IMR-90 (cell line): ENCODE results near the gene HAX1. TPM values are rescaled to one million over a fixed set of nuclear protein-coding genes. Genes with fewer than 3 reads are reported as not detected.

ENCODE experiments used
- ATAC-seq: fragments of 200-7000 bp; cut with Tn5 transposase; 2 replicates; pipeline ENCODE4 v1.9.1; 2020; ENCODE audit warnings: low read depth, mild to moderate bottlenecking, moderate library complexity
- BruUV-seq: library from RNA; stranded (reverse); fragments of 400-500 nt; replicated peaks from 2 replicates; lab custom pipeline; 2021; lab: Mats Ljungman, UMichigan
- CTCF ChIA-PET: fragments of 300-600 bp; formaldehyde crosslinking; extraction: SDS; loops from one replicate; lab custom pipeline; 2021; ENCODE audit warnings: antibody characterized with exemption; lab: Yijun Ruan, JAX
- POLR2A ChIA-PET: fragments of 300-600 bp; sonication (Branson Sonifier 250); formaldehyde crosslinking; loops from one replicate; lab custom pipeline; 2022; ENCODE audit warnings: antibody characterized with exemption; ENCODE audit not compliant: unreplicated experiment; lab: Charles Lee
- DNase-seq: peaks from one replicate; pipeline ENCODE4 v3.0.0; 2013
- H2AFZ ChIP-seq: replicated peaks from 2 replicates; pipeline ENCODE3; 2013; ENCODE audit warnings: low read length, mild to moderate bottlenecking; ENCODE audit not compliant: poor library complexity
- H2AK5ac ChIP-seq: 2 replicates; pipeline ENCODE4 v1.6.1; 2013; ENCODE audit warnings: low read depth, low read length, inconsistent platforms
- H2AK9ac ChIP-seq: replicated peaks from 2 replicates; pipeline ENCODE3; 2013; ENCODE audit warnings: mild to moderate bottlenecking, low read depth, low read length, moderate library complexity; ENCODE audit not compliant: poor library complexity
- H2BK120ac ChIP-seq: 2 replicates; pipeline ENCODE4 v1.6.1; 2013; ENCODE audit warnings: low read depth, low read length, inconsistent platforms
- H2BK15ac ChIP-seq: 3 replicates; pipeline ENCODE4 v1.6.1; 2013; ENCODE audit warnings: low read depth, low read length, inconsistent platforms
- H2BK20ac ChIP-seq: 2 replicates; pipeline ENCODE4 v1.6.1; 2013; ENCODE audit warnings: low read depth, mild to moderate bottlenecking, inconsistent platforms, low read length, moderate library complexity
- H2BK5ac ChIP-seq: 2 replicates; pipeline ENCODE4 v1.6.1; 2013; ENCODE audit warnings: mild to moderate bottlenecking, low read depth, low read length, inconsistent platforms; ENCODE audit not compliant: poor library complexity, severe bottlenecking
- H3K14ac ChIP-seq: replicated peaks from 2 replicates; pipeline ENCODE4 v1.6.1; 2013; ENCODE audit warnings: low read depth, low read length, inconsistent platforms
- H3K18ac ChIP-seq: 2 replicates; pipeline ENCODE4 v1.6.1; 2013; ENCODE audit warnings: low read depth, low read length, control low read depth
- H3K23ac ChIP-seq: 2 replicates; pipeline ENCODE4 v1.6.1; 2013; ENCODE audit warnings: low read depth, low read length, inconsistent platforms
- H3K27ac ChIP-seq: 2 replicates; pipeline ENCODE4 v1.5.1; 2013; ENCODE audit warnings: mild to moderate bottlenecking, control low read depth, low read length; ENCODE audit not compliant: insufficient read depth
- H3K27me3 ChIP-seq: 2 replicates; pipeline ENCODE4 v1.6.1; 2013; ENCODE audit warnings: low read length; ENCODE audit not compliant: control insufficient read depth, insufficient read depth
- H3K36me3 ChIP-seq: 2 replicates; pipeline ENCODE4 v1.6.1; 2013; ENCODE audit warnings: low read length, mixed read lengths; ENCODE audit not compliant: control insufficient read depth, insufficient read depth
- H3K4ac ChIP-seq: 2 replicates; pipeline ENCODE4 v1.6.1; 2013; ENCODE audit warnings: low read depth, low read length, inconsistent platforms
- H3K4me1 ChIP-seq: 2 replicates; pipeline ENCODE4 v1.6.1; 2013; ENCODE audit warnings: low read length, mixed read lengths; ENCODE audit not compliant: control insufficient read depth, insufficient read depth
- H3K4me2 ChIP-seq: 2 replicates; pipeline ENCODE4 v1.6.1; 2013; ENCODE audit warnings: low read depth, mild to moderate bottlenecking, control low read depth, low read length, moderate library complexity
- H3K4me3 ChIP-seq: 2 replicates; pipeline ENCODE4 v1.5.1; 2013; ENCODE audit warnings: low read depth, mild to moderate bottlenecking, control low read depth, low read length, moderate library complexity; ENCODE audit not compliant: insufficient read depth
- H3K56ac ChIP-seq: 2 replicates; pipeline ENCODE4 v1.6.1; 2013; ENCODE audit warnings: low read length, inconsistent platforms; ENCODE audit not compliant: insufficient read depth; ENCODE audit errors: extremely low read depth
- H3K79me1 ChIP-seq, 2 experiments: 2 replicates each; pipeline ENCODE4 v1.6.1; 2013; ENCODE audit warnings: low read length in 2 of 2, inconsistent platforms in 1 of 2, low read depth in 1 of 2
- H3K9ac ChIP-seq: 2 replicates; pipeline ENCODE4 v1.6.1; 2013; ENCODE audit warnings: low read depth, low read length, control low read depth
- H3K9me1 ChIP-seq: 2 replicates; pipeline ENCODE4 v1.6.1; 2013; ENCODE audit warnings: low read length, inconsistent platforms; ENCODE audit not compliant: insufficient read depth
- H3K9me3 ChIP-seq: 2 replicates; pipeline ENCODE4 v1.6.1; 2013; ENCODE audit warnings: low read length; ENCODE audit not compliant: control insufficient read depth, insufficient read depth
- H4K20me1 ChIP-seq: 2 replicates; pipeline ENCODE4 v1.6.1; 2013; ENCODE audit warnings: low read length, inconsistent platforms; ENCODE audit not compliant: insufficient read depth
- H4K5ac ChIP-seq: 2 replicates; pipeline ENCODE4 v1.6.1; 2013; ENCODE audit warnings: mild to moderate bottlenecking, low read depth, low read length, control low read depth
- H4K8ac ChIP-seq, 2 experiments: 2 replicates each; pipeline ENCODE4 v1.6.1; 2013; ENCODE audit warnings: low read depth in 2 of 2, low read length in 2 of 2, control low read depth in 1 of 2, inconsistent platforms in 1 of 2
- H4K91ac ChIP-seq: 2 replicates; pipeline ENCODE4 v1.6.1; 2013; ENCODE audit warnings: low read depth, low read length, inconsistent platforms; ENCODE audit not compliant: insufficient read depth
- BHLHE40 ChIP-seq: fragments of 150-350 bp; IDR thresholded peaks from 2 replicates; pipeline ENCODE4 v1.6.1; 2016; ENCODE audit warnings: mild to moderate bottlenecking, low read depth, low read length
- CEBPB ChIP-seq: IDR thresholded peaks from 2 replicates; pipeline ENCODE4 v1.6.1; 2012; ENCODE audit warnings: low read depth, low read length, improper control_type of control experiment
- CHD1 ChIP-seq: IDR thresholded peaks from 2 replicates; pipeline ENCODE4 v1.6.1; 2012; ENCODE audit warnings: low read depth, low read length, improper control_type of control experiment
- ELK1 ChIP-seq: fragments of 150-350 bp; IDR thresholded peaks from 2 replicates; pipeline ENCODE4 v1.6.1; 2016; ENCODE audit warnings: low read depth, mild to moderate bottlenecking, low read length, moderate library complexity, borderline replicate concordance
- FOS ChIP-seq: fragments of 150-350 bp; IDR thresholded peaks from 2 replicates; pipeline ENCODE4 v1.6.1; 2016; ENCODE audit warnings: low read depth, low read length
- MAFK ChIP-seq: IDR thresholded peaks from 2 replicates; pipeline ENCODE4 v1.6.1; 2012; ENCODE audit warnings: low read depth, low read length, improper control_type of control experiment
- MXI1 ChIP-seq: IDR thresholded peaks from 2 replicates; pipeline ENCODE4 v1.6.1; 2012; ENCODE audit warnings: low read depth, mild to moderate bottlenecking, low read length, moderate library complexity, borderline replicate concordance
- NFE2L2 ChIP-seq: fragments of 150-350 bp; IDR thresholded peaks from 2 replicates; pipeline ENCODE4 v1.6.1; 2016; ENCODE audit warnings: low read depth, mild to moderate bottlenecking, low read length
- POLR2A ChIP-seq: IDR thresholded peaks from 2 replicates; pipeline ENCODE4 v1.6.1; 2012; ENCODE audit warnings: mild to moderate bottlenecking, low read depth, low read length
- RAD21 ChIP-seq: IDR thresholded peaks from 2 replicates; pipeline ENCODE4 v1.6.1; 2012; ENCODE audit warnings: low read length, improper control_type of control experiment
- RFX5 ChIP-seq: IDR thresholded peaks from 2 replicates; pipeline ENCODE4 v1.8.0; 2012; ENCODE audit warnings: low read depth, mild to moderate bottlenecking, low read length, moderate library complexity
- SMC3 ChIP-seq: fragments of 150-350 bp; IDR thresholded peaks from 2 replicates; pipeline ENCODE4 v1.6.1; 2016; ENCODE audit warnings: low read depth, mild to moderate bottlenecking, antibody characterized with exemption, low read length, moderate library complexity
- dilution Hi-C: fragments of 300-500 bp; cut with HindIII; formaldehyde crosslinking; loops from one replicate; pipeline ENCODE4 v1.14.3; 2018; ENCODE audit warnings: low sequenced_read_pairs; ENCODE audit not compliant: unreplicated experiment
- in situ Hi-C: fragments of 300-500 bp; cut with MboI; formaldehyde crosslinking; loops from 3 replicates; pipeline ENCODE4 v1.14.3; 2019; ENCODE audit warnings: low sequenced_read_pairs, inconsistent platforms, mixed read lengths
- intact Hi-C: fragments of 100-400 bp; cut with micrococcal nuclease; formaldehyde crosslinking; loops from 2 replicates; pipeline ENCODE4 v1.10.0; 2022
- polyA plus RNA-seq, 3 experiments: library from polyadenylated mRNA; depleted of rRNA; stranded (reverse); fragments of >200 nt; gene quantifications; 2 replicates each; pipeline ENCODE4 v1.2.3, GENCODE V29; 2012; ENCODE audit warnings: low replicate concordance in 1 of 3
- total RNA-seq: library from RNA; depleted of rRNA; stranded (reverse); fragments of >200 nt; gene quantifications from 2 replicates; pipeline ENCODE4 v1.2.3, GENCODE V29; 2012
- TF ChIP-seq, protein P1 (sequence below): fragments of 150-350 bp; IDR thresholded peaks from 2 replicates; pipeline ENCODE4 v1.6.1; 2017; ENCODE audit warnings: mild to moderate bottlenecking, antibody characterized with exemption, low read length, low read depth

HAX1 gene
- total and polyA plus RNA-seq, 2 of the 4 experiments (the other 2 are of a cell fraction), result 117 to 146 TPM

GRCh38 chr1:154256686-154257085, 15.7 kb upstream of the HAX1 start:
- Histone ChIP-seq H3K4me1 (no peaks in the 10 kb centered on the region), H4K5ac (no peak overlapping the region), H3K27ac (no peak overlapping the region), H3K4me3 (no peak overlapping the region), H3K18ac (no peak overlapping the region), H3K56ac (no peak overlapping the region), H3K79me1 (peaks cover 30 to 47% of the 10 kb centered on the region in 2 experiments), H3K4ac (no peak overlapping the region), H3K9me3 (no peaks in the 10 kb centered on the region), H2BK15ac (no peak overlapping the region), H4K20me1 (peaks cover 8% of the 10 kb centered on the region; the same call in 1 of the 2 replicates), H2BK5ac (no peak overlapping the region), H3K9ac (no peak overlapping the region), H3K36me3 (peaks cover 75% of the 10 kb centered on the region), H3K14ac (no peak overlapping the region), H2BK20ac (no peak overlapping the region), H4K91ac (no peak overlapping the region), H3K9me1 (peaks cover 2% of the 10 kb centered on the region; the same call in 1 of the 2 replicates), H3K4me2 (no peak overlapping the region), H3K27me3 (no peaks in the 10 kb centered on the region), H2AFZ (no peak overlapping the region), H3K23ac (no peak overlapping the region), H2AK9ac (no peak overlapping the region), H2AK5ac (no peak overlapping the region), H4K8ac (no peak overlapping the region), H2BK120ac (no peak overlapping the region)
- ChIA-PET CTCF (no interaction called here), POLR2A (no interaction called here)
- intact Hi-C loops, result loop anchor here (5.0 kb wide), 1 partner anchor 34 kb away; the partner anchor contains the start of gene UBAP2L
- in situ Hi-C loops, result no loop called here
- dilution Hi-C loops, result no loop called here
- no peak for TF ChIP-seq CHD1
- TF ChIP-seq MXI1, result no peak
- no peak for TF ChIP-seq POLR2A
- no peak for TF ChIP-seq MAFK
- TF ChIP-seq, protein P1, sequence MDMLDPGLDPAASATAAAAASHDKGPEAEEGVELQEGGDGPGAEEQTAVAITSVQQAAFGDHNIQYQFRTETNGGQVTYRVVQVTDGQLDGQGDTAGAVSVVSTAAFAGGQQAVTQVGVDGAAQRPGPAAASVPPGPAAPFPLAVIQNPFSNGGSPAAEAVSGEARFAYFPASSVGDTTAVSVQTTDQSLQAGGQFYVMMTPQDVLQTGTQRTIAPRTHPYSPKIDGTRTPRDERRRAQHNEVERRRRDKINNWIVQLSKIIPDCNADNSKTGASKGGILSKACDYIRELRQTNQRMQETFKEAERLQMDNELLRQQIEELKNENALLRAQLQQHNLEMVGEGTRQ, result no peak
- no peak for TF ChIP-seq RFX5
- no peak for TF ChIP-seq ELK1
- TF ChIP-seq BHLHE40, result no peak
- no peak for TF ChIP-seq FOS
- no peak for TF ChIP-seq NFE2L2
- no peak for TF ChIP-seq SMC3
- TF ChIP-seq CEBPB, result no peak
- TF ChIP-seq RAD21, result no peak
- DNase-seq (no peak), ATAC-seq (peak; percentile 44; the same call in 1 of the 2 replicates)
- BruUV-seq, result no TSS peak
